H1 (cell line): ENCODE data around the gene ANKRD36B.
"Not testable (repeated sequence)": the region's sequence is repeated elsewhere in the genome, so short reads cannot be mapped to it uniquely, and the experiment has no call there.

ENCODE experiments used
- BACH1 ChIP-seq: IDR thresholded peaks from 2 replicates; pipeline ENCODE4 v1.6.1; 2012; ENCODE audit warnings: low read length, improper control_type of control experiment
- CBX5 ChIP-seq: fragments of 300-800, 300-1000 bp; sonication (generic); IDR thresholded peaks from 2 replicates; pipeline ENCODE4 v1.7.1; 2016; ENCODE audit warnings: antibody characterized with exemption, low read length, low read depth
- CHD1 ChIP-seq: IDR thresholded peaks from 2 replicates; pipeline ENCODE4 v1.6.1; 2012; ENCODE audit warnings: low read depth, low read length, improper control_type of control experiment
- CHD2 ChIP-seq: IDR thresholded peaks from 2 replicates; pipeline ENCODE4 v1.6.1; 2012; ENCODE audit warnings: low read length, improper control_type of control experiment
- CREB1 ChIP-seq: IDR thresholded peaks from 2 replicates; pipeline ENCODE4 v1.6.1; 2012; ENCODE audit warnings: inconsistent platforms
- EZH2 ChIP-seq: fragments of 200-600 bp; sonication (generic); IDR thresholded peaks from 2 replicates; pipeline ENCODE4 v1.7.1; 2012; ENCODE audit warnings: low read depth, mild to moderate bottlenecking, moderate library complexity, low read length, inconsistent platforms; ENCODE audit not compliant: severe bottlenecking
- MAFK ChIP-seq: IDR thresholded peaks from 2 replicates; pipeline ENCODE4 v1.6.1; 2012; ENCODE audit warnings: low read depth, mild to moderate bottlenecking, improper control_type of control experiment, low read length
- RAD21 ChIP-seq, 2 experiments: IDR thresholded peaks in 1 of 2; conservative IDR thresholded peaks in 1 of 2; 2 replicates each; pipeline ENCODE4 v1.6.1; 2011; ENCODE audit warnings: low read depth in 2 of 2, low read length in 2 of 2, improper control_type of control experiment in 1 of 2, inconsistent platforms in 1 of 2, mild to moderate bottlenecking in 1 of 2, moderate library complexity in 1 of 2
- TAF1 ChIP-seq: IDR thresholded peaks from 2 replicates; pipeline ENCODE4 v1.6.1; 2011; ENCODE audit warnings: mild to moderate bottlenecking, low read depth, low read length
- YY1 ChIP-seq: IDR thresholded peaks from 2 replicates; pipeline ENCODE4 v1.6.1; 2011; ENCODE audit warnings: low read depth, mild to moderate bottlenecking, low read length
- TF ChIP-seq, protein P1 (sequence below), 3 experiments: IDR thresholded peaks; 1 replicate in 2 of 3; 2 replicates in 1 of 3; pipeline versions ENCODE4 v1.5.1 to v1.6.1; 2011; ENCODE audit warnings: low read length in 3 of 3, mild to moderate bottlenecking in 3 of 3, inconsistent platforms in 2 of 3, low read depth in 1 of 3, moderate library complexity in 1 of 3; ENCODE audit not compliant: insufficient read depth in 1 of 3; ENCODE audit errors: control extremely low read depth in 1 of 3

DNA sequence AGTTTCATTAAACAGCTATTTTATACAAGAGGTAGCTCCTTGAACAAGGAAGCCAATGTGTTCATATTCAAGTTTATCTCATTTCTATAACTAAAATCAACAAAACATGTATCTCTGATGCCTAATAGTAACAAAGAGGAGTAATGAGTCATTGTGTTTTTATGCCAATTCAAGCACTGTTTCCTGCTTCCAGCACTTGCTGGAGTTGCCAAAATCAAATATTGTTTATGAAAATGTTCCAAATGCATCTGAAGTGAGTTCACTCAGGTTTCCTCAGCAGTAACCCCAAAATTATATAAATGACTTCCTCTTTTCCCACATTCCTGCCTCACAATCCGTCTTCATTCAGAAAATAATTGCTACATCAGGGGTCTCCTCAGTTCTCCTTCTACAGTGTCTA lies 39.2 kb downstream of the ANKRD36B start:
- not testable (repeated sequence) for TF ChIP-seq CHD1; TAF1; RAD21 (IDR thresholded peaks at IDR 0.05 in 1 of 2, conservative IDR thresholded peaks at IDR 0.05 in 1 of 2; ENCODE audit: low read depth in 2 of 2, low read length in 2 of 2); EZH2; CREB1; CHD2; MAFK; YY1; BACH1; CBX5
- TF ChIP-seq, protein P1, sequence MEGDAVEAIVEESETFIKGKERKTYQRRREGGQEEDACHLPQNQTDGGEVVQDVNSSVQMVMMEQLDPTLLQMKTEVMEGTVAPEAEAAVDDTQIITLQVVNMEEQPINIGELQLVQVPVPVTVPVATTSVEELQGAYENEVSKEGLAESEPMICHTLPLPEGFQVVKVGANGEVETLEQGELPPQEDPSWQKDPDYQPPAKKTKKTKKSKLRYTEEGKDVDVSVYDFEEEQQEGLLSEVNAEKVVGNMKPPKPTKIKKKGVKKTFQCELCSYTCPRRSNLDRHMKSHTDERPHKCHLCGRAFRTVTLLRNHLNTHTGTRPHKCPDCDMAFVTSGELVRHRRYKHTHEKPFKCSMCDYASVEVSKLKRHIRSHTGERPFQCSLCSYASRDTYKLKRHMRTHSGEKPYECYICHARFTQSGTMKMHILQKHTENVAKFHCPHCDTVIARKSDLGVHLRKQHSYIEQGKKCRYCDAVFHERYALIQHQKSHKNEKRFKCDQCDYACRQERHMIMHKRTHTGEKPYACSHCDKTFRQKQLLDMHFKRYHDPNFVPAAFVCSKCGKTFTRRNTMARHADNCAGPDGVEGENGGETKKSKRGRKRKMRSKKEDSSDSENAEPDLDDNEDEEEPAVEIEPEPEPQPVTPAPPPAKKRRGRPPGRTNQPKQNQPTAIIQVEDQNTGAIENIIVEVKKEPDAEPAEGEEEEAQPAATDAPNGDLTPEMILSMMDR (IDR thresholded peaks at IDR 0.05; ENCODE audit: control extremely low read depth in 1 of 3, insufficient read depth in 1 of 3, low read depth in 1 of 3, low read length in 3 of 3): not testable (repeated sequence)
